GM12875 (cell line): ENCODE measurements around the gene SLC6A12.

Source experiments
- H3K4me3 ChIP-seq: one replicate; pipeline ENCODE4 v1.5.1; 2011; ENCODE audit warnings: low read depth, low read length, control low read depth
- CTCF ChIP-seq: IDR thresholded peaks from 2 replicates; pipeline ENCODE4 v1.5.1; 2011; ENCODE audit warnings: low read depth, mild to moderate bottlenecking, control low read depth, inconsistent platforms, low read length, moderate library complexity, borderline replicate concordance; ENCODE audit not compliant: insufficient read depth

Gene SLC6A12

GRCh38 chr12:228846-229200 lies 14.9 kb upstream of the SLC6A12 start:
- no peak overlapping the region for H3K4me3 ChIP-seq
- no peak for TF ChIP-seq CTCF

GRCh38 chr12:227923-228845 lies 14.2 kb upstream of the SLC6A12 start:
- TF ChIP-seq CTCF = no peak
- no peak overlapping the region for H3K4me3 ChIP-seq

GRCh38 chr12:227286-227915 lies 13.4 kb upstream of the SLC6A12 start:
- TF ChIP-seq CTCF = no peak
- no peak overlapping the region for H3K4me3 ChIP-seq

GRCh38 chr12:226401-226800 lies 12.4 kb upstream of the SLC6A12 start:
- TF ChIP-seq CTCF = no peak

GRCh38 chr12:225012-225411 lies 11.1 kb upstream of the SLC6A12 start:
- no peak overlapping the region for H3K4me3 ChIP-seq
- no peak for TF ChIP-seq CTCF

More at GRCh38 chr12:226401-226800, 12.4 kb upstream of the SLC6A12 start:
- H3K4me3 ChIP-seq = no peak overlapping the region

- TF ChIP-seq CTCF = no peak
- H3K4me3 ChIP-seq = no peak overlapping the region
Observed at GRCh38 chr12:224330-224729, 10.4 kb upstream of the SLC6A12 start.

GRCh38 chr12:223841-224240 lies 9.9 kb upstream of the SLC6A12 start:
- H3K4me3 ChIP-seq = no peak overlapping the region
- TF ChIP-seq CTCF = no peak
